Ovary (tissue), 9 donors: ENCODE results near the gene RHBDF2. TPM values are rescaled to one million over a fixed set of nuclear protein-coding genes. Genes with fewer than 3 reads are reported as not detected.

Experiments used
- DNase-seq, 5 donors: peaks; one replicate each; pipeline ENCODE4 v3.0.0-alpha.2; 2019 to 2020
- H3K27ac ChIP-seq, 2 donors: fragments of 200-600 bp; one replicate each; pipeline versions ENCODE4 v1.5.1 to v1.8.0; 2019 to 2022
- H3K27me3 ChIP-seq: fragments of 200-600 bp; one replicate; pipeline ENCODE4 v1.8.0; 2022
- H3K36me3 ChIP-seq: fragments of 200-600 bp; sonication (generic); one replicate; pipeline ENCODE4 v1.5.1; 2019
- H3K4me1 ChIP-seq: one replicate; pipeline ENCODE4 v1.8.1; 2013; ENCODE audit warnings: mild to moderate bottlenecking, moderate library complexity; ENCODE audit not compliant: insufficient read depth
- H3K4me3 ChIP-seq: fragments of 200-600 bp; sonication (generic); one replicate; pipeline ENCODE4 v1.5.1; 2017
- H3K9me3 ChIP-seq, 2 donors: fragments of 200-600 bp in 1 of 2; sonication (generic) in 1 of 2; one replicate each; pipeline versions ENCODE4 v1.5.1 to v1.8.1; 2013 to 2019; ENCODE audit warnings: mild to moderate bottlenecking in 1 of 2, moderate library complexity in 1 of 2
- EP300 ChIP-seq: sonication (generic); formaldehyde crosslinking; IDR thresholded peaks from one replicate; pipeline ENCODE4 v1.6.1; 2017; ENCODE audit warnings: antibody characterized with exemption
- POLR2A ChIP-seq: fragments of 450-650 bp; IDR thresholded peaks from one replicate; pipeline ENCODE4 v1.6.1; 2017; ENCODE audit warnings: antibody characterized with exemption, mild to moderate bottlenecking, moderate library complexity
- WGBS, 3 donors: extraction: QIAGEN DNeasy Blood & Tissue Kit in 1 of 3; methylation state at CpG; one replicate each; pipeline versions ENCODE4 v1.1.5 to v1.1.7; 2013 to 2017; 5-methylcytosine and 5-hydroxymethylcytosine counted together
- intact Hi-C, 4 donors: fragments of 100-400 bp; cut with DNase I; formaldehyde crosslinking; loops; one replicate each; pipeline versions ENCODE4 v1.11.0 to v1.15.1; 2022 to 2023
- polyA plus RNA-seq, 2 donors: library from polyadenylated mRNA; stranded (reverse); fragments of 200-250 nt in 1 of 2; fragments of 350-450 nt in 1 of 2; fragmentation: Illumina TruSeq in 1 of 2; extraction: RNeasy Lipid Tissue Mini Kit (QIAGEN cat#74804) in 1 of 2; gene quantifications; one replicate each; pipeline ENCODE4 v1.2.3, GENCODE V29; 2013 to 2014
- total RNA-seq, 7 donors: library from RNA; depleted of rRNA in 2 of 7; stranded (reverse); fragments of >200 nt in 2 of 7; fragmentation: NEBNext Ultra II Directional in 3 of 7; extraction: Animal tissue kit (Norgen Biotek cat#: 25700) in 3 of 7; gene quantifications; one replicate each; pipeline versions ENCODE4 v1.1.0 to v1.2.4, GENCODE V29; 2016 to 2023
- TF ChIP-seq, protein P1 (sequence below), 3 donors: fragments of 450-650 bp in 2 of 3; fragments of 200-600 bp in 1 of 3; IDR thresholded peaks; one replicate each; pipeline versions ENCODE4 v1.5.1 to v1.8.0; 2016 to 2022; ENCODE audit warnings: antibody characterized with exemption in 3 of 3, mild to moderate bottlenecking in 1 of 3
- donor health status: DM: no; HTN: no; CAD: no; lungs with moderate emphysema.
- donor health status: DM: no; HTN: no; CAD: no.
- donor health status: Bipolar disorder and iron deficiency.
- donor health status: DM: yes; HTN: yes; CAD: no.
- donor health status: DM: no; HTN: no; CAD: no.
- donor health status: DM: yes; HTN: yes; CAD: no.

Gene RHBDF2
- total and polyA plus RNA-seq, 9 donors: 3.3 to 39.9 (median 19.5) TPM

- Histone ChIP-seq H3K36me3 (no peaks in the 10 kb centered on the region), H3K4me3 (no peak overlapping the region), H3K27ac (peak overlapping the region in 1 of 2 donors; percentile 34), H3K9me3 (no peaks in the 10 kb centered on the region), H3K27me3 (no peaks in the 10 kb centered on the region), H3K4me1 (peaks cover 30% of the 10 kb centered on the region)
- no peak for TF ChIP-seq POLR2A
- TF ChIP-seq EP300: no peak
- TF ChIP-seq, protein P1, sequence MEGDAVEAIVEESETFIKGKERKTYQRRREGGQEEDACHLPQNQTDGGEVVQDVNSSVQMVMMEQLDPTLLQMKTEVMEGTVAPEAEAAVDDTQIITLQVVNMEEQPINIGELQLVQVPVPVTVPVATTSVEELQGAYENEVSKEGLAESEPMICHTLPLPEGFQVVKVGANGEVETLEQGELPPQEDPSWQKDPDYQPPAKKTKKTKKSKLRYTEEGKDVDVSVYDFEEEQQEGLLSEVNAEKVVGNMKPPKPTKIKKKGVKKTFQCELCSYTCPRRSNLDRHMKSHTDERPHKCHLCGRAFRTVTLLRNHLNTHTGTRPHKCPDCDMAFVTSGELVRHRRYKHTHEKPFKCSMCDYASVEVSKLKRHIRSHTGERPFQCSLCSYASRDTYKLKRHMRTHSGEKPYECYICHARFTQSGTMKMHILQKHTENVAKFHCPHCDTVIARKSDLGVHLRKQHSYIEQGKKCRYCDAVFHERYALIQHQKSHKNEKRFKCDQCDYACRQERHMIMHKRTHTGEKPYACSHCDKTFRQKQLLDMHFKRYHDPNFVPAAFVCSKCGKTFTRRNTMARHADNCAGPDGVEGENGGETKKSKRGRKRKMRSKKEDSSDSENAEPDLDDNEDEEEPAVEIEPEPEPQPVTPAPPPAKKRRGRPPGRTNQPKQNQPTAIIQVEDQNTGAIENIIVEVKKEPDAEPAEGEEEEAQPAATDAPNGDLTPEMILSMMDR (IDR thresholded peaks at IDR 0.05): no peak
- intact Hi-C loops: no loop called here
- DNase-seq: peak; percentile 68 to 85 (median 75)
- 16 to 29% (median 18%) methylated on average over 26 to 31 of the region's 31 CpGs for WGBS, 3 donors
These were observed 3.0 kb downstream of the RHBDF2 start for GRCh38 chr17:76497979-76498875.

GRCh38 chr17:76497699-76497978 lies 3.6 kb downstream of the RHBDF2 start:
- no peak for DNase-seq
- Histone ChIP-seq H3K27ac (peak overlapping the region in 1 of 2 donors; percentile 34), H3K27me3 (no peaks in the 10 kb centered on the region), H3K4me3 (no peak overlapping the region), H3K36me3 (no peaks in the 10 kb centered on the region), H3K4me1 (peaks cover 34% of the 10 kb centered on the region), H3K9me3 (no peaks in the 10 kb centered on the region)
- no peak for TF ChIP-seq POLR2A
- TF ChIP-seq EP300: no peak
- TF ChIP-seq, protein P1 (IDR thresholded peaks at IDR 0.05): no peak
- intact Hi-C loops: no loop called here
- 12 to 25% (median 16%) methylated on average over 2 of the region's 2 CpGs for whole genome bisulfite sequencing, 3 donors

GRCh38 chr17:76496464-76496863 lies 4.8 kb downstream of the RHBDF2 start:
- Histone ChIP-seq H3K27me3 (no peaks in the 10 kb centered on the region), H3K4me3 (no peak overlapping the region), H3K27ac (no peak overlapping the region), H3K4me1 (peaks cover 30% of the 10 kb centered on the region), H3K9me3 (no peaks in the 10 kb centered on the region), H3K36me3 (no peaks in the 10 kb centered on the region)
- DNase-seq: no peak
- TF ChIP-seq, protein P1 (IDR thresholded peaks at IDR 0.05): no peak
- TF ChIP-seq POLR2A: no peak
- no peak for TF ChIP-seq EP300
- 88 to 94% (median 89%) methylated on average over 6 of the region's 6 CpGs for WGBS, 3 donors
- intact Hi-C loops: no loop called here

GRCh38 chr17:76495663-76496400 lies 5.4 kb downstream of the RHBDF2 start:
- no peak for TF ChIP-seq POLR2A
- TF ChIP-seq, protein P1 (IDR thresholded peaks at IDR 0.05): no peak
- no peak for TF ChIP-seq EP300
- 79 to 85% (median 82%) methylated on average over 16 of the region's 16 CpGs for whole genome bisulfite sequencing, 3 donors
- Histone ChIP-seq H3K4me3 (no peak overlapping the region), H3K4me1 (peaks cover 30% of the 10 kb centered on the region), H3K27ac (no peak overlapping the region), H3K36me3 (no peaks in the 10 kb centered on the region), H3K9me3 (no peaks in the 10 kb centered on the region), H3K27me3 (no peaks in the 10 kb centered on the region)
- intact Hi-C loops: no loop called here
- no peak for DNase-seq
